Measurements from ENCODE around the gene HSPH1. TPM values are rescaled to one million over a fixed set of nuclear protein-coding genes. Genes with fewer than 3 reads are reported as not detected.

Gene HSPH1
- total RNA-seq, 2 experiments from 2014 or later, result 226 to 238 TPM

DNA sequence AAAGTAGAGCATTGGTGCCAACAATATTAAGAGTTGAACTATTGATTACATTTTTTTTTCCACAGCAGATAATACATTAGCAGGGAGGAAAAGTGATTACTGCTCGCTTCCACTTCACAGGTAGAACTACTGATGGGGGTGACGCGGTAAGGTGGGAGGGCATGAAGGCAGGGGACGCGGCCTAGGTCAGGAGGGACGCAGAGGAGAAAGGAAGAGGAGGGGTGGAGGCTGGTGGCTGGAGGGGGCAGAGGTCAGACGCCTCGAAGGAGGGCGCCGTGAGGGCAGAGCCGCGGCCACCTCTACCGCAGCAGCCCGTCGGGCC is 37.8 kb upstream of the HSPH1 start:
- TF ChIP-seq, protein P1, sequence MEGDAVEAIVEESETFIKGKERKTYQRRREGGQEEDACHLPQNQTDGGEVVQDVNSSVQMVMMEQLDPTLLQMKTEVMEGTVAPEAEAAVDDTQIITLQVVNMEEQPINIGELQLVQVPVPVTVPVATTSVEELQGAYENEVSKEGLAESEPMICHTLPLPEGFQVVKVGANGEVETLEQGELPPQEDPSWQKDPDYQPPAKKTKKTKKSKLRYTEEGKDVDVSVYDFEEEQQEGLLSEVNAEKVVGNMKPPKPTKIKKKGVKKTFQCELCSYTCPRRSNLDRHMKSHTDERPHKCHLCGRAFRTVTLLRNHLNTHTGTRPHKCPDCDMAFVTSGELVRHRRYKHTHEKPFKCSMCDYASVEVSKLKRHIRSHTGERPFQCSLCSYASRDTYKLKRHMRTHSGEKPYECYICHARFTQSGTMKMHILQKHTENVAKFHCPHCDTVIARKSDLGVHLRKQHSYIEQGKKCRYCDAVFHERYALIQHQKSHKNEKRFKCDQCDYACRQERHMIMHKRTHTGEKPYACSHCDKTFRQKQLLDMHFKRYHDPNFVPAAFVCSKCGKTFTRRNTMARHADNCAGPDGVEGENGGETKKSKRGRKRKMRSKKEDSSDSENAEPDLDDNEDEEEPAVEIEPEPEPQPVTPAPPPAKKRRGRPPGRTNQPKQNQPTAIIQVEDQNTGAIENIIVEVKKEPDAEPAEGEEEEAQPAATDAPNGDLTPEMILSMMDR (IDR thresholded peaks at IDR 0.05), result no peak
- peaks cover 17% of the 10 kb centered on the region for H3K4me1 Mint-ChIP-seq (ENCODE audit: low read depth)
- peak overlapping the region; percentile 54 for H3K4me3 ChIP-seq (ENCODE audit: low read length)
- ChIA-PET CTCF (interaction anchor here (0.9 to 3.4 kb wide), 4 partner anchors 16 to 48 kb away, joined by 3 to 17 read pairs (median 10); partner anchors contain the start of gene HSPH1), POLR2A (interaction anchor here (0.6 to 2.8 kb wide), 4 partner anchors 17 to 47 kb away, joined by 3 to 44 read pairs (median 3); partner anchors contain the start of gene HSPH1)
- ATAC-seq (ENCODE audit: poor library complexity) (peak; percentile 32), DNase-seq (no peak)
- H3K9me3 Mint-ChIP-seq, result no peaks in the 10 kb centered on the region
- peak overlapping the region; percentile 49 to 83 for H3K27ac ChIP-seq (ENCODE audit: low read depth in 1 of 2, low read length in 2 of 2)
- peak overlapping the region; percentile 99 for H3K4me3 Mint-ChIP-seq
- no peaks in the 10 kb centered on the region for H3K36me3 ChIP-seq (ENCODE audit: insufficient read depth, low read length)
- intact Hi-C loops (cut with DNase I, micrococcal nuclease), result loop anchor here in 1 of 2 experiments (5.0 kb wide), 1 partner anchor 223 kb away; no protein-coding TSS in a partner anchor
- H3K27me3 ChIP-seq (ENCODE audit: control insufficient read depth in 1 of 2, insufficient read depth in 2 of 2, low read length in 2 of 2), result no peaks in the 10 kb centered on the region
- peaks cover 4% of the 10 kb centered on the region for H3K36me3 Mint-ChIP-seq (ENCODE audit: low read depth)
- H3K27ac Mint-ChIP-seq, result peak overlapping the region; percentile 95
- peaks cover 16% of the 10 kb centered on the region for H3K4me1 ChIP-seq (ENCODE audit: insufficient read depth, low read length)
- H3K27me3 Mint-ChIP-seq, result peaks cover 3% of the 10 kb centered on the region
- H3K9me3 ChIP-seq (ENCODE audit: control insufficient read depth in 1 of 2, insufficient read depth in 1 of 2, low read length in 2 of 2), result no peaks in the 10 kb centered on the region

DNA sequence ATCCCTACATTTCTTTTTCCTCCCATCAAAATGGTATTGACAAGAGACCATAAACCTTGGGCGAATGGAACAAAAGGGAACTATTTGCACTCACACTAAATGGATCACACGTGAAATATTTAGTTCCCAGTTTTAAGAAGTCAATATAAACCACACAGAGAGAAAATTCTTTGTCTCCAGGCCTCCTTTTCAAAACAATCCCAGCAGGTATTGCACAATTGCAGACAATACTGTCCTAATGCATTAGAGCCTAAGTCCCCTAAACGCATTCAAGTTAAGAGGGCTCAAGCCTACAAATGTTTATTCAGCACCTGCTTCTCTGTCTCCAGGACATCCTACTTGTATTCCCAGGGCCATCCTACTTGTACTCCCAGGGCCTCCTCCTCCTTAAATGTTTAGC is 36.8 kb upstream of the HSPH1 start:
- no peak overlapping the region for H3K4me3 ChIP-seq (ENCODE audit: low read length)
- TF ChIP-seq, protein P1 (IDR thresholded peaks at IDR 0.05), result no peak
- no peak overlapping the region for H3K27ac ChIP-seq (ENCODE audit: low read depth in 1 of 2, low read length in 2 of 2)
- Mint-ChIP-seq H3K9me3 (no peaks in the 10 kb centered on the region), H3K27me3 (peaks cover 3% of the 10 kb centered on the region), H3K36me3 (ENCODE audit: low read depth) (peaks cover 4% of the 10 kb centered on the region), H3K27ac (peak overlapping the region; percentile 95), H3K4me1 (ENCODE audit: low read depth) (peaks cover 17% of the 10 kb centered on the region), H3K4me3 (peak overlapping the region; percentile 73)
- no peaks in the 10 kb centered on the region for H3K36me3 ChIP-seq (ENCODE audit: insufficient read depth, low read length)
- POLR2A ChIA-PET, result no interaction called here
- CTCF ChIA-PET, result interaction anchor here (1.1 kb wide), 1 partner anchor 154 kb away, joined by 3 read pairs; no protein-coding TSS in a partner anchor
- H3K27me3 ChIP-seq (ENCODE audit: control insufficient read depth in 1 of 2, insufficient read depth in 2 of 2, low read length in 2 of 2), result no peaks in the 10 kb centered on the region
- H3K9me3 ChIP-seq (ENCODE audit: control insufficient read depth in 1 of 2, insufficient read depth in 1 of 2, low read length in 2 of 2), result no peaks in the 10 kb centered on the region
- intact Hi-C loops (cut with DNase I, micrococcal nuclease), result loop anchor here in 1 of 2 experiments (5.0 kb wide), 1 partner anchor 224 kb away; no protein-coding TSS in a partner anchor
- peaks cover 16% of the 10 kb centered on the region for H3K4me1 ChIP-seq (ENCODE audit: insufficient read depth, low read length)
- no peak for ATAC-seq (ENCODE audit: poor library complexity)
- DNase-seq, result no peak

DNA sequence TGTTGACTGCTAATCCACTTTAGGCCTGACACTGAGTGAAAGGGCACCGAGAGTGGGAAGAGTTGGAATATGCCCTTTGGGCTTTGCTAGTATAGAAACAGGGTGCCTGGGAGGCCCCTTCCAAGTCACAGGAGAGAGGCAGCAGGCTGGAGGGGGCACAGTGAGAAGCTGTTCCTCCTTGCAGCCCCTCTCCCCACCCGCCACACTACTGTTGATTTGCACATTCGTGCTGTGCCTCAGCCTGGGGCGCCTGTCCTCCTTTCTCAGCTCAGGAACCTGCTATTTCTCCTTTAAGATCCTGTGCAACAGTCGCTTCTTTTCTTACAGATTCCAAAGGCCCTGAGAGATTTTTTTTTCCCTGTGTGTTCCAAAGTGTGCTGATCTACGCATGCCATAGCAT is 35.3 kb upstream of the HSPH1 start:
- DNase-seq (no peak), ATAC-seq (ENCODE audit: poor library complexity) (no peak)
- H3K36me3 ChIP-seq (ENCODE audit: insufficient read depth, low read length), result no peaks in the 10 kb centered on the region
- POLR2A ChIA-PET, result no interaction called here
- peaks cover 16% of the 10 kb centered on the region for H3K4me1 ChIP-seq (ENCODE audit: insufficient read depth, low read length)
- H3K27ac Mint-ChIP-seq, result no peak overlapping the region
- H3K9me3 Mint-ChIP-seq, result no peaks in the 10 kb centered on the region
- no peak overlapping the region for H3K27ac ChIP-seq (ENCODE audit: low read depth in 1 of 2, low read length in 2 of 2)
- H3K36me3 Mint-ChIP-seq (ENCODE audit: low read depth), result peaks cover 4% of the 10 kb centered on the region
- H3K4me1 Mint-ChIP-seq (ENCODE audit: low read depth), result peaks cover 17% of the 10 kb centered on the region
- no peaks in the 10 kb centered on the region for H3K9me3 ChIP-seq (ENCODE audit: control insufficient read depth in 1 of 2, insufficient read depth in 1 of 2, low read length in 2 of 2)
- H3K4me3 Mint-ChIP-seq, result peak overlapping the region; percentile 18
- intact Hi-C loops (cut with DNase I, micrococcal nuclease), result loop anchor here in 1 of 2 experiments (5.0 kb wide), 1 partner anchor 225 kb away; no protein-coding TSS in a partner anchor
- TF ChIP-seq, protein P1 (IDR thresholded peaks at IDR 0.05), result no peak
- H3K4me3 ChIP-seq (ENCODE audit: low read length), result no peak overlapping the region
- H3K27me3 Mint-ChIP-seq, result peaks cover 3% of the 10 kb centered on the region
- CTCF ChIA-PET, result no interaction called here
- H3K27me3 ChIP-seq (ENCODE audit: control insufficient read depth in 1 of 2, insufficient read depth in 2 of 2, low read length in 2 of 2), result no peaks in the 10 kb centered on the region

All from CD4-positive, alpha-beta T cell (primary cell).